Activated T-cell treated with anti-CD3 and anti-CD28 coated beads, Interleukin-2, amount 50 U/mL, for 4 hours (primary cell): Measurements from ENCODE around the gene SLC12A6. TPM values are rescaled to one million over a fixed set of nuclear protein-coding genes. Genes with fewer than 3 reads are reported as not detected.
"Not testable (repeated sequence)": the region's sequence is repeated elsewhere in the genome, so short reads cannot be mapped to it uniquely, and the experiment has no call there.

Experiments
- ATAC-seq, 2 donors: fragments of 200-7000 bp; cut with Tn5 transposase; one replicate each; pipeline ENCODE4 v1.10.0; 2021
- DNase-seq: peaks from one replicate; pipeline ENCODE4 v3.0.0-alpha.2; 2020
- H3K27me3 Mint-ChIP-seq: one replicate; pipeline ENCODE4 v1.8.0; 2021; ENCODE audit warnings: low read depth, mixed read lengths
- H3K36me3 Mint-ChIP-seq: one replicate; pipeline ENCODE4 v1.8.0; 2022; ENCODE audit warnings: mixed read lengths; ENCODE audit not compliant: insufficient read depth
- H3K4me1 Mint-ChIP-seq: one replicate; pipeline ENCODE4 v1.8.0; 2021; ENCODE audit warnings: low read depth, mixed read lengths
- H3K4me3 Mint-ChIP-seq: one replicate; pipeline ENCODE4 v1.8.0; 2021; ENCODE audit warnings: mild to moderate bottlenecking, moderate library complexity, mixed read lengths
- H3K9me3 Mint-ChIP-seq: one replicate; pipeline ENCODE4 v1.8.0; 2021; ENCODE audit warnings: mixed read lengths
- total RNA-seq, 3 donors: library from RNA; stranded (reverse); gene quantifications; one replicate each; pipeline ENCODE4 v1.2.1, GENCODE V29; 2021

The SLC12A6 gene
- total RNA-seq = 10 to 100 TPM; 15.3 to 23.5 (median 22.8) TPM

DNA sequence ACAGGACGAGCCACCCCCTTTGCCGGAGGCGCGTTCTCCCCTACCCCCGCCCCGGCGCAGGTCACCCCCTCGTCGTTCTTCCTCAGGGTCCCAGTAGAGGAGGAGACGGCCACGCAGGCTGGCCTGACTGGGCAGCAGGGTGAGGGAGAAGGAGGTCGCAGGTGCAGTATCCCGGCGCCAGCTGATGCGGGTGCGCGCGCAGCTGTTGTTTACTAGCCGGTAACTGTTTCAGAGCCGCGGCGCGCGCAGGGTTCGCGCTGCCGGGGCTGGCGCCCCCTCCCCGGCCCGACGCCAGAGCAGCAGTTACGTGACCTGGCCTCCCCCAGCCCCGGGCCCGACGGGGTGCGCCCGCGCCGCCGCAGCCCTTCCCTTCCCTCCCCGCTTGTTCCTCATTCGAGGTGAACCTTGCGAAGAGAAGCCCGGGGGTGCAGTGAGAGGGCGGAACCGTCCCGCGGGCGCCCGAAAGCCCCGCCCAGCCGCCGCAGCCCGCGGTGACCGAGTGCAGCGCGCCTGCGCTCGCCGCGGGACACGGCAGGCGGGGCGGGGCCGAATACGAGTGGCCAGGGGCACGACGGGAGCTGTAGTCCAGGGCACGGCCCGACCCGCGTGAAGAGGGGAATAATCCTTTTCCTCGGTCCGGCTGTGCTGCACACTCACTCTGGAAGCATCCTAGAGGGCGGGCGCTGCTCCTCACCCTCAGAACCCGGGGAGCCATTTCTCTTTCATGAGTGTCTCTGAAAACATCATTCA lies at the start of gene SLC12A6:
SLC12A6 (minus strand) TSS at position 225 of the 750 bp plus-strand sequence. CDS start 1,101 bp downstream, outside the sequence.
- peaks cover 55% of the 10 kb centered on the region for H3K4me1 Mint-ChIP-seq
- ATAC-seq (peak; percentile 83 to 88), DNase-seq (peak; percentile 88)
- no peaks in the 10 kb centered on the region for H3K27me3 Mint-ChIP-seq
- peak within 1 kb of the TSS; percentile 98 for H3K4me3 Mint-ChIP-seq
- H3K9me3 Mint-ChIP-seq = no peaks in the 10 kb centered on the region
- H3K36me3 Mint-ChIP-seq = peaks cover 23% of the 10 kb centered on the region

DNA sequence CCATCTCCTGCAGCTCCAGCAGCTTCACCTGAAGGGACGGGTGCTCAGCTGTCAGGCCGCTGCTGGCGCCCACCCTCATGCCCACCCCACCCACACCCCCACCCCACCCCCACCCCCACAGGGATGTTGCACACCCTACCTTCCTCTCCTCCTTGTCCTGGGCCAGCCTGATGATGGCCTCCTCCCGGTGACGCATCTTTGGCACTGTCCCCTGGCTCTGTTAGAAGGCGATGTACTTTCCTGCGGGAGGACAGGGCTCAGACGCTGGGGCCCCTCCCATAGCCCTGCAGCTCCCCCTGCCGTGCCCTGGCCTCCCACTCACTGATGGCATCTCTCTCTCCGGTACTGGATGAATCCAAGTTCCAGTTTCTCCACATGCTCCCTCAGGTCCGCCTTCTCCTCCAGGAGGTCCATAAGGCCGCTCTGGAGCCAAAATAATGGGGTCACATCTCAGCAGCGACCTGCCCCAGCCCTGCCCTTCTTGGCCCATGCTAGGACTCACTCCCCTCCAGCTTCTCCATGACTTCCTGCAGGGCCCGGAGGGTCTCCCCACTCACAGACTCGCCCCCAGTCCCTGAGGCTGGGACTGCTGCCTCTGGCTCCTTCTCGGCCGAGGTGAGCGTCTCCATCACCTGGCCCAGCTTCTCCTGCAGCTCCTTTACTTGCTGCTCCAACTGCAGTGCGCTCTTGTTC lies 44.4 kb upstream of the SLC12A6 start:
- H3K4me1 Mint-ChIP-seq, H3K36me3 Mint-ChIP-seq, H3K27me3 Mint-ChIP-seq, ATAC-seq, H3K9me3 Mint-ChIP-seq, DNase-seq, H3K4me3 Mint-ChIP-seq: not testable (repeated sequence)

DNA sequence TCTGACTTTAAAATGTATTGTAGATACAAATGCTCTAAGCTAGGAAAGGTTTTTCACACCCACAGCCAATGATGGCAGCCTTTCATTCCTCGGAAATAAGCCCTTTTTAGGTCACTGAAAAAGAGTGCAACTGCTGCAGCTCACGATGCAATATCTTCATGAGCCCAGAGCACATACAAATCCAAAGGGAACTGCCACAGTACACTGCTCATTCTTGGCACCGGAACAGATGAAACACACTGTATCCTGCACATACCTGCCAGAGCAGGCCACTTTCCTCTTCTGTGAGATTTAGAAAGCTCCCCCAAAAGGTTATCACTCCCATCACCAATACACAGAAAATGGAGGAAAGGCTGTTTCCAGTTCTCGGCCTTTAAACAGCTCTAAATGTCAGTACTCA lies 42.9 kb upstream of the SLC12A6 start:
- H3K36me3 Mint-ChIP-seq, H3K4me1 Mint-ChIP-seq, H3K9me3 Mint-ChIP-seq, H3K4me3 Mint-ChIP-seq, ATAC-seq, DNase-seq, H3K27me3 Mint-ChIP-seq: not testable (repeated sequence)

DNA sequence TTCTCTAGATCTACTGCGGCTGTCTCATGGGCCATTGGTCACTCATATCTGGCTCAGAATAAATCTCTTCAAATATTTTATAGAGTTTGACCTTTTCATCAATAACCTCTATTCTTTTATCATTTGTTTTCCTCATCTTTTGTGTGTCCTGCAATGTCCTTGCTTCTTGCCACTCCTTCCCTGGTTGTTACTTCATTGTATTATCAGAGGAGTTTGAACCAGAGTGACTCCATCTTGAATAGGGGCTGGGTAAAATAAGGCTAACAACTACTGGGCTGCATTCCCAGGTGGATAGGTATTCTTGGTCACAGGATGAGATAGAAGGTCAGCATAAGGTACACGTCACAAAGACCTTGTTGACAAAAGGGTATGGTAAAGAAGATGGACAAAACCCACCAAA lies 39.3 kb upstream of the SLC12A6 start:
- no peaks in the 10 kb centered on the region for H3K27me3 Mint-ChIP-seq
- H3K9me3 Mint-ChIP-seq = no peaks in the 10 kb centered on the region
- DNase-seq = no peak
- no peak for ATAC-seq
- H3K4me3 Mint-ChIP-seq = no peak overlapping the region
- H3K36me3 Mint-ChIP-seq = no peaks in the 10 kb centered on the region
- no peaks in the 10 kb centered on the region for H3K4me1 Mint-ChIP-seq

DNA sequence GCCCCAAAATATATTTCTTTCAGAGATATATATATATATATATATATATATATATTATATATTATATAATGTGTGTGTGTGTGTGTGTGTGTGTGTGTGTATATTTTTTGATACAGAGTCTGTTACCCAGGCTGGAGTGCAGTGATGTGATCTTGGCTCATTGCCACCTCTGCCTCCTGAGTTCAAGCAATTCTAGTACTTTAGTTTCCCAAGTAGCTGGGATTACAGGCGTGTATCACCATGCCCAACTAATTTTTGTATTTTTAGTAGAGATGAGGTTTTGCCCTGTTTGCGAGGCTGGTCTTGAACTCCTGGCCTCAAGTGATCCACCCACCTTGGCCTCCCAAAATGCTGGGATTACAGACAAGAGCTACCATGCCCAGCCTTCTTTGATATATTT lies 38.0 kb upstream of the SLC12A6 start:
- not testable (repeated sequence) for DNase-seq, H3K36me3 Mint-ChIP-seq

DNA sequence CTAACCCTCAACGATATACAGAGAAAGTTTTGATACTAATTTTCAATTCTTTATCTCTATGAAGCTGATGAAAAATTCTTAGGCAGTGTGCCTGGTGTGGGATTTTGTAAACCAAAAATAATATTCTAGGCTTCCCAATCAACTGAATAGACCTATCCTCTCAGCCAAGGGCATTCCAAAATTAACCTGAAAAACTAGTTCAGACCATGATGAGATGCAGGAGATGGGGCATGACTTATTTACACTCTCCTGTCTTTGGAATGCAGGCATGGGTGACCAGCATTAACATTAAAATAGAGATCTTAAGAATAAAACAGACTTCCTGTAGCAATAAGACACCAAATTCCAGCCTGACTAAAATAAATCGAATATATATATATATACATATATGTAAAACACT lies 37.2 kb upstream of the SLC12A6 start:
- Mint-ChIP-seq H3K4me3 (no peak overlapping the region), H3K9me3 (no peaks in the 10 kb centered on the region), H3K27me3 (no peaks in the 10 kb centered on the region), H3K36me3 (no peaks in the 10 kb centered on the region), H3K4me1 (peaks cover 6% of the 10 kb centered on the region)
- DNase-seq (no peak), ATAC-seq (no peak)

More for the DNA sequence above, 38.0 kb upstream of the SLC12A6 start:
- H3K4me3 Mint-ChIP-seq, ATAC-seq, H3K4me1 Mint-ChIP-seq, H3K9me3 Mint-ChIP-seq, H3K27me3 Mint-ChIP-seq: not testable (repeated sequence)

DNA sequence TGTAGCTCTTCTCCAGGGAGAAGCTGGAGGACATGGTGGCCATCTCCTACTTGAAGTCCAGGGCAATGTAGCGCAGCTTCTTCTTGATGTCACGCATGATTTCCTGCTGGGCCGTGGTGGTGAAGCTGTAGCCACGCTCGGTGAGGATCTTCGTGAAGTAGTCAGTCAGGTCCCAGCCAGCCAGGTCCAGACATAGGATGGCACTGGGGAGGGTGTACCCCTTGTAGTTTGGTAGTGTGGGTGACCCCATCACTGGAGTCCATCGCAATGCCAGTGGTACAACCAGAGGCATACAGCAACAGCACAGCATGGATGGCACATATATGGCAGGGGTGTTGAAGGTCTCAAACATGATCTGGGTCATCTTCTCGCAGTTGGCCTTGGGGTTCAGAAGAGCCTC lies 36.4 kb upstream of the SLC12A6 start:
- no peak overlapping the region for H3K4me3 Mint-ChIP-seq
- H3K36me3 Mint-ChIP-seq = no peaks in the 10 kb centered on the region
- H3K4me1 Mint-ChIP-seq = peaks cover 9% of the 10 kb centered on the region
- ATAC-seq (no peak), DNase-seq (no peak)
- H3K27me3 Mint-ChIP-seq = no peaks in the 10 kb centered on the region
- no peaks in the 10 kb centered on the region for H3K9me3 Mint-ChIP-seq

DNA sequence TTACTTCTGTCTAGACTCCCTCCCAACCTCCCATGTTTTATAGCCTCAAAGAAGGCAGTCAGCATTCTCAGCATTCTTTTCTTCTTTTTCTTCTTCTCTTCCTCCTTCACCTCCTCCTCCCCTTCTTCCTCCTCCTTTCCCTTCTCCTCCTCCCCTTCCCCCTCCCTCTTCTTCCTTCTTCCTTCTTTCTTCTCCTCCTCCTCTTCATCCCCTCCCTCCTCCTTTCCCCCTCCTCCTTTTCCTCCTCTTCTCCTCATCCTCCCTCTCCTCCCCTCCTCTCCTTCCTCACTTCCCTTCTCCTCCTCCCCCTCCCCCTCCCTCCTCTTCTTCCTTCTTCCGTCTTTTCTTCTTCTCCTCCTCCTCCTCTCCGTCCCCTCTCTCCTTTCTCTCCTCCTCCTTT lies 33.1 kb upstream of the SLC12A6 start:
- Mint-ChIP-seq H3K27me3 (no peaks in the 10 kb centered on the region), H3K9me3 (no peaks in the 10 kb centered on the region), H3K4me1 (peaks cover 28% of the 10 kb centered on the region), H3K36me3 (no peaks in the 10 kb centered on the region), H3K4me3 (no peak overlapping the region)
- no peak for ATAC-seq
- no peak for DNase-seq

DNA sequence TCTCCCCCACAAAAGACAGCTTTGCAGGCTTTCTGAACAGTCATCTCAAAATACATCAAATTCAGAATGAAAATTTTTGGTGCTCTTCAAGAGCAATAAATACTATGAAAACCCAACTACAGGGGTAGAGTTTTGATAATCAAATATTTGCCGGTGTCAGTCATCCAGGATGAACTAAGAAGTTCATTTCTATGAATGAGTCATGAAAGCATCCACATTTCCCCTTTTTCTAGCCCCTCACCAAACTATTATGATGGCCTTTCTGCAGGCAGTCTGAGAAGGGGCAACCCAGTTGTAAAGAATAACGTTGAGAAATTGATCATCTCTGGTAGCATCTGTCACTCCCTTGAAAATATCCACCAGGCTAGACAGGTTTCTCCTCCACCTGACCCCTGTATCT lies 32.5 kb upstream of the SLC12A6 start:
- ATAC-seq = no peak
- peaks cover 33% of the 10 kb centered on the region for H3K4me1 Mint-ChIP-seq
- H3K27me3 Mint-ChIP-seq = no peaks in the 10 kb centered on the region
- DNase-seq = no peak
- H3K4me3 Mint-ChIP-seq = no peak overlapping the region
- H3K36me3 Mint-ChIP-seq = no peaks in the 10 kb centered on the region
- no peaks in the 10 kb centered on the region for H3K9me3 Mint-ChIP-seq

DNA sequence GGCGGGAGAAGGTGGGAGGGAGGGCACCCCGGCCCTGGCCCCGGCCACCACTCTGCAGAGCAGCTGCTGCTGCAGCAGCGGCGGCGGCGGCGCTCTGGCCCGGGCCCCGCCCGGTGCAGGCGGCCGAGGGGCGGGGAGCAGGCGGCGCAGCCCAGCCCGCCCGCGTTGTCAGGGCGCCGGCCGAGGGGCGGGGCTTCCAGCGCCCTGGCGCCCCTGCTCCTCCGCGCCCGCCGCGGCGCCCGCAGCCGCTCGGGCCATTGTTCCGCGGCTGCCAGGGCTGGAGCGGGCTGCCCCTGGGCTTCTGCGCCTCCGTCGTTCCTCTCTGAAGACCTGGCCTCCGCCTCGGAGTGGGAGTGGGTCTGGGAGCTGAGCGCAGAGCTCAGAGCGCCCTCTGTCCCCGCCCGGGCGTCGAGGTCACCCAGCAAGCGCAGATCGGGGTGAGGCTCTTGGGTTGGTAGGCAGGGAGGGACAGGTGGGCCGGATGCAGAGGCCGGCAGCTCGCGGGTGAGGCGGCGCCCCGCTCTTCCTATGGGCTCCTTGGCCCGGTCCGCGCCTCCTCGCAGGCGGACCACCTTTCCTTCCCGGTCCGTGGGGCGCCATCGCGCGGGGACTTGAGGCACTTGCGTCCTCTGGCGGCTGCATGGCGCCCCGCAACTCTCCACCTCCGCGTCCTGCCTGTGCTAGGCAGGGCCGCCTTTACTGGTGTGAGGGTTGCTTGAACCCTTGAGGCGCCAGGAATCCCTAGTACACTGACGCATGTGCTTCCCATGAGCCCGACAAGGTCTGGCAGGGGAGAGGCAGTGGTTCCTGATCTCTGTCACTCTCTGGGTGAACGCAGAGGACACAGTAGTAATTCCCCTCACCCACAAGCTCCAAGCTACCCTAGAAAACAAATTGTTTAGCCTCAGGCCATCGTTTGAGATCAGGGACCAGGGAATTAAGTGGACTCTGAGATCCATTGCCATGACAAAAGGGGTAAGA lies 29.8 kb upstream of the SLC12A6 start, which contains the start of gene LPCAT4:
LPCAT4 (minus strand) TSS at position 96 of the 981 bp plus-strand sequence. CDS start 96 bp downstream, outside the sequence.
- no peaks in the 10 kb centered on the region for H3K9me3 Mint-ChIP-seq
- ATAC-seq (peak; percentile 92), DNase-seq (peak; percentile 84)
- H3K4me1 Mint-ChIP-seq = peaks cover 43% of the 10 kb centered on the region
- no peaks in the 10 kb centered on the region for H3K27me3 Mint-ChIP-seq
- peak within 1 kb of the TSS; percentile 94 for H3K4me3 Mint-ChIP-seq
- H3K36me3 Mint-ChIP-seq = peaks cover 5% of the 10 kb centered on the region

DNA sequence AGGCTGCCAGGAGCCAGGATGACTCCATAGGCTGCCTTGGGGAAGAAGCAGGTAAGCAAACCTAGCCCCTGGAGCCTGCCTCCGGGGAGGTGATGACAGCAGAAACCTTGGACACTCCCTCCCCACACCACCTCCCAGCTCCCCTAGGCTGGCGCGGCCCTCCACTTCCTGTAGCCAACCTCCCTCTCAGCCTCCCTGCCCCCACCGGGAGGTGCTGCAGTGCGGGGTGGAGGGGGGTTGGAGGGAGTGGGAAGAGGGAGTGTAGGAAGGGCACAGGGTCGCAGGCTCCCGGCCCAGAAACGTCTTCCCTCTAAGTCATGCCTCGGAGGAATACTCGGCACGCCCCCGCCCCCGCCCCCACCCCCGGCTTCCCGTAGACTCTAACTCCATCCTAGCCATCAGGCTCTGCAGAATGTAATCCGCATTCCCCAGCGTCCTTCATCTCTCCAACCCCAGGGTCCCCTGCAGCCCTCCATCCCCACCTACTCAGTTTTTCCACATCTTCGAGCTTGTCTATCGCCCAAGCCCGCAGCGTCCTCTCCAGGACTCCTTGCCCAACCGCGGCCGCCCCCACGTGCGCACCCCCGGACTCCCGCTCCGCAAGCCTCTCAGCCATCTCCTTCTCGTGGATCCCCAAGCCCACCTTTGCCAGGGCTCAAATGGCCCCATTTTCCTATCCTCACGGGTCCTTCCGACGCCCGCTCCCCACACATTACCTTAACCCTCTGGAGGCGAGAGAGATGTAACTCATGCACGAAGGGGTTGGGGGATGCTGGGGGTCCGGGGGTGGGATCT lies 28.9 kb upstream of the SLC12A6 start:
- peak; percentile 14 for DNase-seq
- Mint-ChIP-seq H3K4me3 (peak overlapping the region; percentile 94), H3K4me1 (peaks cover 43% of the 10 kb centered on the region), H3K27me3 (no peaks in the 10 kb centered on the region), H3K9me3 (no peaks in the 10 kb centered on the region), H3K36me3 (peaks cover 8% of the 10 kb centered on the region)
- ATAC-seq = peak; percentile 2 to 3

DNA sequence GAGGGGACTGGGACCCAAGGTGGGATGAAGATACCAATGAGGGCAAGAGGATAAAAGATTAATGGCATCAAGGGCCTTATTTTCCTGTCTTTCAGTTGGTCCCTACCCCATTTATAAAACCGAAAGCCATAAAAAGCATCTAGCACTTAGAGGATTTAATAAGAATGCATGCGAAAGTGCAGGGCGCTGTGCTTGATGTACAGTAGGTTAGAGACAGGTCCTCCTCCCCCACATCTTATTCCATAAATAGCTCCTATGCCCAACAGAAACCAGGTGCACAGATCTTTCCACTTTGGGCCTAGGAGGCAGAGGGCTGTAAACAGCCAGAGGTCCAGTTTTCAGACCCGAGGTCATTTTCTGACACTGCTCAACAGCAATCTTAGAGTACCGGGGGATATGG lies 28.3 kb upstream of the SLC12A6 start:
- H3K9me3 Mint-ChIP-seq = no peaks in the 10 kb centered on the region
- H3K4me3 Mint-ChIP-seq = peak overlapping the region; percentile 94
- H3K4me1 Mint-ChIP-seq = peaks cover 43% of the 10 kb centered on the region
- H3K36me3 Mint-ChIP-seq = peaks cover 11% of the 10 kb centered on the region
- no peak for DNase-seq
- H3K27me3 Mint-ChIP-seq = no peaks in the 10 kb centered on the region
- ATAC-seq = no peak

DNA sequence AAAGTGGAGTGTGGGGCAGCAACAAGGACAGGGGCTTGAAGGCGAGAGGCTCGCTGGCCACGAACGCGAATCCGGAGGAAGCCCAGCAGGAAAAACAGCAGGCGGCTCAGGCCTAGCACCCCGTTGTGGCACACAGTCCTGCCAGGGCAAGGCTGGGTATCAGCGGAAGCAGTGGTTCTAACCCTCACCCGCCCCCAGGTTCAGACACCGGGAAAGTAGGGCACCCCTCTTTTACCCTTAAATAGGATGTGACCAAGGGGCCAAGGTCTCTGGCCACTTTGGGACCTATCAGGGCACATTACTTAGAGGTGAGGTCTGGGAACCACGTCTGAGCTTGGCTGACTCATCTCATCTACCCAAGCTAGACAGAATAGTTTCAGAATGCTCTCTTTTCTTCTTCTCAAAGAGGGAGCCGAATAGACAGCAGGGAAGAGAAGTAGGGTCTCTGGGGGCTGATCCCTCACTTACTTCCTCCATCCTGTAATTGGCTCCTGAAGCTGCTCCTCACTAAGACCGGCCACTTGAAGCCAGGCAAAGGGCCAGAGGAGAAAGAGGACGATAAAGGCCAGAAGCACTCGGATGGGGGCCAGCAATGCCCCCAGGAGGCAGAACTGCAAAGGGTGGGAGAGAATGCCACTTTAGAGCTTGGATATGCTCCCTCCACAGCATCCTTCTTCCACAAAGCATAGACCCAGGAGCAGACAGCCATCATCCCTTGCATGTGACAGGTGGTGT lies 27.7 kb upstream of the SLC12A6 start:
- Mint-ChIP-seq H3K36me3 (peaks cover 13% of the 10 kb centered on the region), H3K9me3 (no peaks in the 10 kb centered on the region)

More for the DNA sequence above, 27.7 kb upstream of the SLC12A6 start:
- Mint-ChIP-seq H3K4me1 (peaks cover 41% of the 10 kb centered on the region), H3K4me3 (peak overlapping the region; percentile 94), H3K27me3 (no peaks in the 10 kb centered on the region)
- ATAC-seq (no peak), DNase-seq (no peak)
